HL-60/S4 treated with phorbol 12-myristate 13-acetate at 8.2 ng/mL for 4 days and 3 days (cell line): Measurements from ENCODE around the gene ATG7.
"Not testable (repeated sequence)": the region's sequence is repeated elsewhere in the genome, so short reads cannot be mapped to it uniquely, and the experiment has no call there.

Source experiments
- in situ Hi-C: fragments of 300-500 bp; cut with MboI; formaldehyde crosslinking; loops from 2 replicates; pipeline ENCODE4 v1.15.0; 2022; ENCODE audit warnings: low sequenced_read_pairs

Gene ATG7

DNA sequence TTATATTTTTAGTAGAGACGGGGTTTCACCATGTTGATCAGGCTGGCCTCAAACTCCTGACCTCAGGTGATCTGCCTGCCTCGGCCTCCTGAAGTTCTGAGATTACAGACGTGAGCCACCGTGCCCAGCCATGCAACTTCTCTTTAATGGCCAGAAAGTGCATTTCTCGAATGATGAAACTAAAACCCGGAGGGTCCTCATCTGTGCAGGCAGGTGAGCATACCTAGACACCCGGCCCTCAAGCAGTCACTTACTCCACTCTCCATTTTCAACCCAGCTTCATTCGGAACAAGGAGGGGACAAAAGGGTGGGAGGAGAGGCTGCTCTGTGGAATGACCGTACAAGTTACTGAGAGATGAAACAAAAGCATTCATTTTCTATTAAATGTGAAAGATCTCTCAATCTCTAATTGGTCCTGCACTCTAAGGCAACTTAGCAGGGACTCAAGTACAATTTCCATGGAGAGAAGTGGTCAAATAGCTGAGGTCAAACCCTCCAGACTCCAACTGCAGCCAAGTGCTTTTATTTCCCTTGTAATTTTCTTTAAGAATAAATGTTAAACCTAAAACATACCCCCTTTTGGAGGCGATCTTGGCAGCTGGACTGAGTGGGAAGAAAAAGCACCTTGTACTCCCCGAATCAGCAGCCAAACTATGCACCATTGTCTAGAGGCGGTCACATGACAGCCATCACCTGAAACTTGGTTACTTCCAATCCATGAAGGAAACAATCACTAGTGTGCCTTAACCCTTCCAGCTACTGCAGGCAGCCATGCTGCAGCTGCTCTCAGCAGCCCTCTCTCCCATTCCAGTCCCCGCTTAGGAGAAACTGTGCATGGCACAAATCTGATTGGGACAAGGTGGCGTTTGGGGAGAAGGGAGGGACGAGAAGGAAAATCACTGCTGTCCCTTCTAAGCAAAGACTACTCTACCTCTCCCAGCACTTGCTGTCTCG is 309.3 kb downstream of the ATG7 start:
- in situ Hi-C loops: no loop called here

DNA sequence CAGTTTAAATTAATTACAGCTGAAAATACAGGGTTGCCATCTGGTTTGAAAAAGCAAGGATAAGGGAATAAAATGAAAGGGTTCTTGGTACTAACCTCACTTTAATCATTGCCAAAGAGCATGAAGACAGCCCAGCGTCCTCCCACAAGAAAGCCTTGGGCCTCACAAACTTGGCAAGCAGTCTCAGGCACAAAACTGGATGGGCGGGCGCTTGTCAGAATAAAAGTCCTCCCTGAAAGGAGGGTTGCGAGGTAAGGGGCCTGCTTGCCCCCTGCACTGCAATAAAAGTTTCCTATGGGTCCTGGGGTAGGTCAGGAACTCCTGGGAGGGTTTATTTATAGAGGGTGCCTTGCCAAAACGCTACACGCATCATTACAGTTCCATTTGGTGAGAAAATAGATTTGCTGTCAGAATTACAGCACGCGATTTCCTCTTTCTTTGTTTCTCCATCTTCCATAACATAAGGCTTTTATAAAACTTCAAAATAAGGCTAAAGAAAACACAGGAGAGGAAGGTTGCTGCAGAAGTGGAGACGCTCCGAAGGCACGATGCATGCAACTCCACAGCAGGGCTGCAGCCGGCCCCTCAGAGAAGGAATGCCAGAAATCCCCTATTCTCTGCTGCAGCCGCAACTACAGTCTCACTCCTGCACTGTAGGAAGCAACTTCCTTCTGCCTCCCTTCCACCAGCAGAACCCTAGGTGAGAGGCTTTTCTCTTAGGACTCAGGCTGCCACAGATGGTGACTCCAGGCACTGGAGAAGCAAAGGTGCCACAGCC is 310.2 kb downstream of the ATG7 start:
- in situ Hi-C loops: no loop called here

DNA sequence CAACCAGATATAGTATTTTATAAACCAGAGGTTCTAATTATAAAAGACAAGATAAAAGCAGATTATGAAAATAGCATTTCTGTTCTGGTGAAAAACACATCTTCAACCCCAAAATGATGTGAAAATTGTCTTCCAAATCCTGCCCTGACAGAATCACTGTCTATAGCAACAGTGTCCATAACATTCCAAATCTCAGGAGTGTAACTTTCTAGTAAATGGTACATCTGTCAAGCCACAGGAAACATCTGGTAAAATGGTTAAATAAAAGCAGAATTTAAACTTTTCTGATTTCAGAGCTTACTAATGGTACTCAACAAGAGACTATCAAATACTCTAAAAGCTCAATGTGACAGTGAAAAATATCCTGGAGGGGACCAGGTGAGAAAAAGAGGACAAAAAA is 311.0 kb downstream of the ATG7 start:
- in situ Hi-C loops: no loop called here

DNA sequence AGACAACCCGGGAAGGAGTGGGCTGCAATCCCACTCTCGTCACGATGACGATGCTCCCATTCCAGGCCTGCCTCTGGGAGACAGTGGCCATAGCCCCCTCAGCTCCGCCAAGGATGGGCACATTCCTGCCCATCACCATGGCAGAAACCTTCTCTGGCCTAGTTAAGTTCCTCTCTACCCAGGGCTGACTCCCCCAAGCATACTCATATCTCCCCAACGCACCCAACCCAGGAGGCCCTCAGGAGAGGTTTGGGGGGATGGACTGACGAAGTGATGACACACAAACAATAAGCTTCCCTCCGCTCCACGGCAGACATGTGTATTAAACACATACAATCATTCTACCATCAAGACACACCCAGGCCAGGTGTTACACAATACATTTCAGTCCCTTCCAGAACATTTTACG is 311.4 kb downstream of the ATG7 start:
- in situ Hi-C loops: no loop called here

DNA sequence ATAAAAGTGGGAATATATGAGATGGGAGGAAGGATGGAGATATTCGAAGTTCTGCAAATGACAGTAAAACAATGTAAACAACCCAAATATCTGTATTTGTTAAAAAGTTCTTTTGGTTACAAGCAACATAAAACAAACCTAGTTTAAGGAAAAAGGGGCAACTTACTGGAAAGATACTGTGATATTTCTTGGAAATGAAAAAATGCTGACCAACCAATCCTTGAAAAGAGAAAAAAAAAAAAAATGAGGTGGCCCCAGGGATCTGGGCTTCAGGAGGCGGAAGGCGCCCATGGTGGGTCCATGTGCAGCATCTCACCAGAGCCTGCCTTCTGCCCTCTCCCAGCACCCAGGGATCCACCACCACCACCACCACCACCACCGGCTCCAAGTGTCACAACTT is 312.4 kb downstream of the ATG7 start:
- in situ Hi-C loops: no loop called here

DNA sequence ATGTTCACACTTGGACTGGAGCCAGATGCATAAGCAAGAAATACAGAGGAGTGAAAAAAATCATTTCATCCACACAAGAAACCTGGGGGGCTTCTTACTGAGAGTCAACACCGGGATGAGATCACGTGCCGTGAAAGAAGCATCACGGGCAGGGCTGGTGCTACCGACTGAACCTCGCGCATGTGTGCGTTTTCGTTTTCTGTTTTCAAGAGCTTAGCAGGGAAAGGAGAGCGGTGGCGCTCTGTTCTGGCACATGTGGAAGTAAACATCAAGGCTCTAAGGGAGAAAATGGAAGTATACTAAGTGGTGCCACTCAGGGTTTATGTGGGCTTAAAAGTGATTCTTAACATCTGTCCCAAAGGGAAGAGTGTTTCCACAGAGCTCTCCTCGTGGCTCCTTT is 315.6 kb downstream of the ATG7 start:
- in situ Hi-C loops: no loop called here

DNA sequence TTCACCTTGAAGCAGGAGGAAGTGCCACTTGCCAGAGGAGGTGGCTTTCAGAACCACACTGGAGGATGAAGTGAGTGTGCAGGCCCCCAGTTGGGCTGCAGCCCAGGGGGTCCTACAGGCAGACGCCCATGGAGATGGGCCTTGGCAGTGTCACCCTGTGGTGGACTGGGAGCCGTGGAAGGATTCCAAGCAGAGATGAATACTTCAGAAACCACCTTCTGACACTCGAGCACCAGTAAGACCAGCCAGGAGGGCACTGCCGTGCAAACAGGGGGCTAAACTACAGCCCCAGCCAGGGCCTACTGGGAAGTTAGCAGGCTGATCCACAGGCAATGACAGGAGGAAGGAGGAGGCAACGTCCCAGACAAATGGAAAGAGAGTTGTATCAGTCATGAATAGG is 316.1 kb downstream of the ATG7 start:
- in situ Hi-C loops: no loop called here

DNA sequence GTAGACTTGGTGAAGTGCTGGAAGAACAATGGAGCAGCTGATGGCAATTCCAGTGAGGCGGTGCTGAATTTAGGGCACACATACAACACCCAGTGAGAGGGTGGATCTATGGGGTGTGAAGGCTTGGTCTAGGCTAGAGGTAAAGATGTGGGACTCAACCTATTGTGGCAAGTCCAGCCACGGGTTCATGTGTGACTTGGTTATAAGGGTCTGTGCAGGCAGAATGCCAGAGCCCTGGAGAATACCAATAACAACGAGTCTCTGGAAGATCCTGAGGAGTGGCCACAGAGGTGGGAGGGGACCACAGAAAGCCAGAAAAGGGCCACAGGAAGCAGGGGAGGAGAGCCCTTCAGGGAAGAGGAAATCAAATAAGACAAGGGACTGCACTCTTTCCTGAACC is 316.6 kb downstream of the ATG7 start:
- in situ Hi-C loops: no loop called here

DNA sequence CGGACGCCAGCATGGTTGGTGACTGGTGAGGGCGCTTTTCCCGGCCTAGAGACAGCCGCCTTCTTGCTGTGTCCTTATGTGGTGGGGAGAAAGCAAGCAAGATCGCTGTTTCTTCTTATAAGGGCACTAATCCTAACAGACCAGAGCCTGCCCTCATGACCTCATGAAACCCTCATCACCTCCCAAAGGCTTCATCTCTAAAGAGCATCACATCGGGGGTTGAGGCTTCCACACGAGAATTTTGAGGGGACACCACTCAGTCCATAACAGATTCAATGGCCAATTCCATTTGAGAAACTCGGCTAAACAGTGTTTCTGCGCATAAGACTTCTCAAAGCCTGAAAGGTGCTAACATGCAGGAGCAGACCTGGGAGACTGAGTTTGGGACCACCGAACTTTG is 317.5 kb downstream of the ATG7 start:
- in situ Hi-C loops: no loop called here

DNA sequence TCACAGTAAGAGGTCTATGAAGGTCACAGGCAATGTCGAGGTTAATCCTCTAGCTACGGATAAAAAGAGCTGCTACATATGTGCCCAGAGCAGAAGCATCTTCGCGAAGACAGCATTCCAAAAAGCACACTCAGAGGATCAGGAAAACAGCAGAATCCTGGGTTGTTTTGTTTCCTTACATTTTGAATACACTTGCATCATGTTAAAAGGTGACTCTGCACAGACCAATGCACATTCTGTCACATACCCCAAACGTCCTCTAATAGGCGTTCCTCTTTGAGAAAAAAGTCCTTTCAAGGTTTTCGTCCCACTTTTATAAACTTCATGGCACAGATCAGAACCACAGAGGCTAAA is 318.8 kb downstream of the ATG7 start:
- in situ Hi-C loops: no loop called here

DNA sequence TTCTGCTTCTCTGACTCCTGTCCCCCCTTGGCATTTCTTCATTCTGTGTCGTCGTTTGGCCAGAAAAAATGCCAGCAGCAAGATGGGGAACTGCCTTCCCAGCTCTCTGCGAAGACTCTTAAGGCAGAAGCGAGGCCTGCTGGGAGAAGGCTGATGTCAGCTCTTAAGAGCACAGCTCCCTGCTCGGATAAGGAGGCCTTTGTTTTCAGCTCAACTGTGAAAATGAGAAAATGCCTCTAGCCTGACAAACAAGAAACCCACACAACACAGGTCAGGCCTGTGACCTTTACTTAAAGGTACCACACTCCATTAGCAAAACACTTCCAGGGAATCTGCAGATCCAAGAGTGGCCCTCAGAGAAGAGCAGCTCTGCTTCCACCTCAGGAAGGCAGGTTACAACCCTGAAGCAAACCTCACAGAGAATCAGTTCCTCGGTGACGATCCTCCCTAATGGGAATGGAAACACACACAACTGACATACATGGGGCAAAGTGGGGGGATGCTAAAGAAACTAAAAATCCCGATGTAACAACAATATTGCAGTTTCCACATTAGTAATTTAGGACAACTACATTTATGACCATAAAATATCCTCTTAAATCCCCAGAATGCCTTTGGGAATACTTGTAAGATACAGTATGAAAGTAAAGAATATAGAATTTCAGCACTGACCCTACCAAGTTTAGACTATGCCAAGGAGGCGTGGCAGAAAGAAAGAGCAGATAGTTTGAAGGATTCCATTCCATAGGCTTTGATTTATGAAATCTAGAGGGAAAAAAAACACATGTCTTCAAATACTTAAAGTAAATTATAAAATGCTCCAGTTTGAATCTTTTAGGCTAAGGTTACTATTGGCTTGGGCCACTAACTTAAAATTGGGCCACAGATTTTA is 319.4 kb downstream of the ATG7 start:
- in situ Hi-C loops: no loop called here

DNA sequence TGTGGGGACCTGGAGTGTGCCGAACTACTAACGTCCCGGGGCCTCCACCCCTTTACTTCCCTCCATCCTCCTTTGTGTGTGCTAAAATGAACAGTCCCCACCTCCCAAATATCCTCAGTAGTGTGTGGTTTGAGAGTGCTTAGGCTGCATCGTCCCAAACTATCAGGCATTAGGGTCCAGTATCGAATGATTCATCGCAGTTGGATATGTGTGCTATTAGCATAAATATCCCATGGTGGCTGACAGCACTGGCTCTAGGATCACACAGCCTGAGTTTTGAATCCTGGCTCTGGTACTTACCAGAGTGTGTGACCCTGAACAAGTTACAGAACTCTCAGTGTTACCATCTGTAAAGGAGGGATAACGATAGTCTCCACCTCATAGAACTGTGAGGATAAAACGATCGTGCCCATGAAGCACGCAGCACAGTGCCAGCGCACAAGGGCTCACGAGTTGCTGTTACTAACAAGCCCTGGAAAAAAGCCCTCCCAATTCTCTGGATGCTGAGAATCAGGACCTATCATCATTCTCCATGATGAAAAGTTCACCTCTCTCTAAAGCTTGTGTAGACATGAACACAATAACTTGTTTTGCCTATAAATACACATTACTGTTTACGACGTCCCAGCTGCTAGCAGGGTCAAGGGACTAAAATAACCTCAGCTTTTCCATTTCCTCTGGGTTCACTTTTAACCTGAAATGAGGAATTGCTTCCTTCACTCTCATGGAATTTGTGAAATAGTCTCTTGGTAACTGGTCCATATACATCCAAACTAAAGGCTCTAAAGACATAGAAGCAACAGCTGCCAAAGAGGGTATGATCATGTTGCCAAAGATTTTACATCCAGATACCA is 320.5 kb downstream of the ATG7 start:
- in situ Hi-C loops: no loop called here

DNA sequence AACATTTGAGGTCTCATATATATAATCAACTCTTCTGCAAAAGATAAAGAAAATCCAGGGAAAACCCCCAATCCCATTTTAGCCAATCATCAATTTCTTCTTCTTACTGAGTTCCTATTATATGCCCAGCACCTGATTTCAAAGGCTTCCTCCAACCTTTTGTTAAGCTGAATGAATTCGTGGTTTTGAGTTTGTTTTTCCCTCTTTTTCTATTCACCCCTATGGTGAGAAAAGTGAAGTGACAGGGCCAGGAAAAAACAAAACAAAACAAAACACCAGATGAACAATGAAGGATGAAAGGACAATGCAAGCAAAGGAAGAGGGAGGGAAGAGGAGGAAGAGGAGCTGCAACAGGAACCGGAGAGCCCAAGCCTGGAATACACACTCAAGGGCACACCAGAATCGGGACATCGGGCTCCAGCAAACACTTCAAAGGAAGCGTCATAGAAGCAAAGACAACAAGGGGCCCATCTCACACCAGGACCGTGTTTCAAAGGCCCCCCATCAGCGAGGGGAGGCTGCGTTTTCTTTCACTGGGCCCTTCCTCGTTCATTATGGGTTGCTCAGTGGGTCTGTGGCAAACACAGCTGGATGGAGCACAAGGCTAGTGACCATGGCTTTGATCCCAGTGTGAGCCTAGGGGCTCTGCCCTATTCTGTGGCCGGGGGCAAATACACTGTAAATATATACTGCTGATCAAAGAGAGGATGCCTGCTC is 321.3 kb downstream of the ATG7 start:
- in situ Hi-C loops: no loop called here

DNA sequence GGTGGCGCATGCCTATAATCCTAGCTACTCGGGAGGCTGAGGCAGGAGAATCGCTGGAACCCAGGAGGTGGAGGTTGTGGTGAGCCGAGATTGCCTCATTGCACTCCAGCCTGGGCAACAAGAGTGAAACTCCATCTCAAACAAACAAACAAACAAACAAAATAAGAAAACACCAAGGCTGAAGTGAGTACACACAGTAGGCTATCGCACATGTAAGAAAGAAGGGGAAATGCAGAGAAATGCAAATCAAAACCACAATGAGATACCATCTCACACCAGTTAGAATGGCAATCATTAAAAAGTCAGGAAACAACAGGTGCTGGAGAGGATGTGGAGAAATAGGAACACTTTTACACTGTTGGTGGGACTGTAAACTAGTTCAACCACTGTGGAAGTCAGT is 322.8 kb downstream of the ATG7 start:
- in situ Hi-C loops: not testable (repeated sequence)

DNA sequence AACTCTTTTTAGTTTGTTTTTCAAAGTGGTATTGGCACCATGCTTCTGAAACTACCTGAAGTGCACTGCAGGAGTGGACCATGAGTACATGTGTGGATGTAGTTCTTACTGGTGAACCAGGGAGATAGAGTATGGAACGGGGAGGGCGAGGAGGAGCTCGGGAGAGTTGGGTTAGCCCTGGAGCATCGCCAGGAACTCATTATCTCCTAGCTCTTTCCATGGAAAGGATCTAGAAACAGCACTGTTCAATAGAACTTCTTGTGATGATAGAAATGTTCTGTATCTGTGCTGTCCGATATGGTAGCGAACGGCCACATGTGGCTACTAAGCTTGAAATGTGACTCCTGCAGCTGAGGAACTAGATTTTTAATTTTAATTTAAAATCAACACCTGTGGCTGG is 324.2 kb downstream of the ATG7 start:
- in situ Hi-C loops: no loop called here

DNA sequence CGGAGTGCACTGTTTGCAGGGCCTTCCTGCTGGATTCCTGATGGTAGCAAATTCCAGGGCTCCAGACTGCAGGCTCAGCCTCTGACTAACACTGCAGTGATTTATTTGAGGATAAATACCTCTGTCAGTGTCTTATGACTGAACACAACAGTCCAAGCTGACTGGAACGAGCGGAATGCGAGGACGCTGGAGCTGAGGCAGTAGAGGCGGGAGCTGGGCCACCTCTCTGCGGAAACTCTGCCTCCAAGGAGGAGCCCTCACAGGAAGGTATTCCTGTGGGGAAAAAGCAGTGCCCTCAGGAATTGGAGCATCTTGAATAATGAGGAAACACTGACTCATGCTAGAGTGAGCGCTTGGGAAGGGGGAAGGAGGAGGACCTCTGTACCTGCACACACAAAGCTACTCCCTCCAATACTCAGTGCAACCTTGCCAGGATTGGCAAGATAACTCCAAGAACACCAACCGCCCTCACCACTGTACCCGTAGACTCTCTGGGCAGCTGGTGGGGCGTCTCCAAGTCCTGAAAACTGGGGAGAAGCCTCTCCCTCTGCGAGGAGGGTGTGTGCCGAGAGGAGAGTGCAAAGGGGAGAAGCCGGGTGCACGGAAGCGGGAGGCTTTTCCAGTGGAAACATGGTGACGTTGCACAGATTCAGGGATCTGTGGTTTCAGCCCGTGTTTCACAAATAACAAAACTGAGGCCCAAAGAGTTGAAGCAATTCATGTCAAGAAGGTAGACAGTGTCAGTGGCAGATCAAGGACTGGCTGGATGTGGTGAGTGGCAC is 328.5 kb downstream of the ATG7 start:
- in situ Hi-C loops: no loop called here

DNA sequence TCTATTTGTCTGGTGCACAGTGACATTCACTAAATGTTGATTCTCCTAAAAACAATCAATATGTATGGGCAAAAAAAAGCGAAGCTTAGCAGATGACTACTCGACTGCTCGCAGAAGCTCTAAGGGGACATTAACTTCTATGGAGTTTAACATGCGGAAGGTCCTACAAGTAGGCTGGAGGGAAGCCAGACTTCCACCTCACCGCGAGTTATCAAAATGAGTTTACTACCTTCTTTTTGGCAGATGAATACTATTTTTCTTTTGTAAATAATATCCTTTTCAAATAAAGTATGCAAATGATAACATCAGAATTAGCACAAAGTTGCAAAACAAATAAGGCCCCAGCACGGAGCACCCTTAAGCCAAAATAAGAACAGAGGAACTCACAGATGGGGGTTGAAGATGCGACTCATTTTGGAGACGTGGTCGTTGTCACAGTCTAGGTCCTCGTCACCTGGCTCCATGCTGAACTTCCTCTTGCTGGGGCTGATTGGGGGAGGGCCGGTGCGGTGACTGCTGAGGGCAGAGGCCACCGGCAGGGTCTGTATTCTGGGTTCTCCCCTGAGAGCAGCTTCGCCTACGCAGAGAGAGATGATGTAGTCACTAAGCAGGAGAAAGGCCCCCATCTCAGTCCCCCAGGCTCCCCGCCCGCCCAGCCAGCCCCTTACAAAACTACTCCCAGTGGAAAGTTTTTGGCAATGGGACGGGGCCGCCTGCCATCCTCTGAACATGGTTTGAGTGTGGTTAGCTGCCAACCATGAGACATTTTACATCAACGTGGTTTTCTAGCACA is 329.4 kb downstream of the ATG7 start:
- in situ Hi-C loops: no loop called here

DNA sequence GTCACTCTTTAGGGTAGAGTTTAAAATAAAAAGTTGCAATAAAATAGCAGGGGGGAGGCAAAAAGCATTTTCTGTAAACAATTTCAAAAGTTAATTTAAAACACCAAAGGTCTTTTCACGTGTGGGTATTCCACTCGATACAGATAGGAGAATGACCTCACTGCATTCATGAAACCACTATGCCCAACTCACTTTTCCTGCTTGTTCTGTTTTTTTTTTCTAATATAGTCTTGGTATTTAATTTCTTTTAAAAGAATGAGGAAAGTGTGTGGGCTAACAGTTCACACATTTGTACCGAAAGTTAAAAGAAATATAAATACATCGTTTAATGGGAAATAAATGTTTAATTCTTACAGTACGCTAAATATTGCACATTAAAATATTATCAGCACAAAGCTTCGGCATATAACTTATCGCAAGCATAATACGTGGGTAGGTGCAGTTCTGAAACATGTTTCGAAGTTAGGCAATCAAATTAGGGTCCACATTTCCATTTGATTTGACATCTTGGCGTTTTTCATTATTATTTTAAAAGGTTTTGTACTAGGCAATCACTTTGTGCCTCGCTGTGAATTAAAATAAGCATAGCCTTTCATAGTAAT is 330.1 kb downstream of the ATG7 start:
- in situ Hi-C loops: no loop called here
